Measurements from ENCODE around the gene PPP1R17. TPM values are rescaled to one million over a fixed set of nuclear protein-coding genes. Genes with fewer than 3 reads are reported as not detected.

The PPP1R17 gene
- total RNA-seq, 4 donors from 2014 or later: not detected

GRCh38 chr7:31690935-31691334 lies 3.9 kb downstream of the PPP1R17 start:
- Histone ChIP-seq H3K36me3 (no peaks in the 10 kb centered on the region), H3K4me1 (no peaks in the 10 kb centered on the region), H3K4me3 (no peak overlapping the region), H3K9me3 (no peaks in the 10 kb centered on the region), H3K27ac (no peak overlapping the region), H3K27me3 (no peaks in the 10 kb centered on the region)
- no peak for DNase-seq
- no peak for TF ChIP-seq POLR2A (IDR thresholded peaks at IDR 0.05)

- no peak overlapping the region for H3K27ac ChIP-seq
- TF ChIP-seq CTCF (IDR thresholded peaks at IDR 0.05): no peak
- no peak for TF ChIP-seq POLR2A (IDR thresholded peaks at IDR 0.05)
- no peaks in the 10 kb centered on the region for H3K36me3 ChIP-seq
- no peaks in the 10 kb centered on the region for H3K9me3 ChIP-seq
- H3K27me3 ChIP-seq: no peaks in the 10 kb centered on the region
- no peak for DNase-seq
- no peak overlapping the region for H3K4me3 ChIP-seq
- H3K4me1 ChIP-seq: no peaks in the 10 kb centered on the region
These were observed 5.4 kb downstream of the PPP1R17 start for GRCh38 chr7:31692451-31692850.

- Histone ChIP-seq H3K27ac (no peak overlapping the region), H3K36me3 (no peaks in the 10 kb centered on the region), H3K27me3 (no peaks in the 10 kb centered on the region), H3K4me1 (no peaks in the 10 kb centered on the region), H3K4me3 (no peak overlapping the region), H3K9me3 (no peaks in the 10 kb centered on the region)
- no peak for DNase-seq
- no peak for TF ChIP-seq CTCF (IDR thresholded peaks at IDR 0.05)
- no peak for TF ChIP-seq POLR2A (IDR thresholded peaks at IDR 0.05)
These were observed 5.9 kb downstream of the PPP1R17 start for GRCh38 chr7:31692871-31693270.

GRCh38 chr7:31695859-31696614 lies 9.0 kb downstream of the PPP1R17 start:
- Histone ChIP-seq H3K36me3 (no peaks in the 10 kb centered on the region), H3K9me3 (no peaks in the 10 kb centered on the region), H3K4me1 (no peaks in the 10 kb centered on the region), H3K27me3 (no peaks in the 10 kb centered on the region), H3K27ac (no peak overlapping the region), H3K4me3 (no peak overlapping the region)
- TF ChIP-seq CTCF (IDR thresholded peaks at IDR 0.05) (no peak), POLR2A (IDR thresholded peaks at IDR 0.05) (no peak)
- no peak for DNase-seq

GRCh38 chr7:31699050-31699449 lies 12.0 kb downstream of the PPP1R17 start:
- Histone ChIP-seq H3K4me3 (no peak overlapping the region), H3K36me3 (no peaks in the 10 kb centered on the region), H3K27ac (no peak overlapping the region), H3K27me3 (no peaks in the 10 kb centered on the region), H3K9me3 (no peaks in the 10 kb centered on the region), H3K4me1 (no peaks in the 10 kb centered on the region)
- DNase-seq: no peak
- no peak for TF ChIP-seq CTCF (IDR thresholded peaks at IDR 0.05)
- TF ChIP-seq POLR2A (IDR thresholded peaks at IDR 0.05): no peak

GRCh38 chr7:31702354-31702753 lies 15.3 kb downstream of the PPP1R17 start:
- no peaks in the 10 kb centered on the region for H3K9me3 ChIP-seq
- TF ChIP-seq CTCF (IDR thresholded peaks at IDR 0.05) (no peak), POLR2A (IDR thresholded peaks at IDR 0.05) (no peak)
- no peaks in the 10 kb centered on the region for H3K36me3 ChIP-seq
- no peaks in the 10 kb centered on the region for H3K4me1 ChIP-seq
- DNase-seq: no peak
- no peaks in the 10 kb centered on the region for H3K27me3 ChIP-seq
- H3K4me3 ChIP-seq: no peak overlapping the region
- no peak overlapping the region for H3K27ac ChIP-seq

All from Peyer's patch (tissue), 4 donors.